HG03135 (cell line): ENCODE results near the gene POU4F1.
A peak's percentile ranks its signal among the peaks of the same experiment; 100 is the strongest.
"Not testable (repeated sequence)": the region's sequence is repeated elsewhere in the genome, so short reads cannot be mapped to it uniquely, and the experiment has no call there.

Experiments used
- ATAC-seq: cut with Tn5 transposase; IDR thresholded peaks from one replicate; pipeline ENCODE4 v1.9.1; 2021; ENCODE audit warnings: mild to moderate bottlenecking, moderate library complexity; ENCODE audit not compliant: unreplicated experiment

Gene POU4F1

GRCh38 chr13:78603240-78603957 is at the start of gene POU4F1:
TSS of gene POU4F1 (minus strand) at chr13:78603552. CDS start at chr13:78603326, 226 bp downstream.
- ATAC-seq = peak; percentile 76

DNA sequence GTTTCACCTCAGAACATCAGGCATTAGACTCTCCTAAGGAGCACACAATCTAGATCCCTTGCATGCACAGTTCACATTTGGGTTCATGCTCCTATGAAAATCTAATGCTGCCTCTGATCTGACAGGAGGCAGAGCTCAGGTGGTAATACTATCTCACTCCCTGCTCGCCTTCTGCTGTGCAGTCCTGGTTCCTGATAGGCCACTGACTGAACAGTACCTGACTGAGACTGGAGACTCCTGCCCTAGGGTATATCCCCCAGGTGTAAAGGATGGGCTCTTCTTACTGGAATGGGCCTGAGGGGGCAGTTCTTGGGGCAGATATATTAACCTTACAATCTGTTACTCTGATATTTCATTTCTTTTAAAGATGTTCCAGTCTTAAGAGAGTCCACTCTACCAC is 49.3 kb upstream of the POU4F1 start:
- no peak for ATAC-seq

DNA sequence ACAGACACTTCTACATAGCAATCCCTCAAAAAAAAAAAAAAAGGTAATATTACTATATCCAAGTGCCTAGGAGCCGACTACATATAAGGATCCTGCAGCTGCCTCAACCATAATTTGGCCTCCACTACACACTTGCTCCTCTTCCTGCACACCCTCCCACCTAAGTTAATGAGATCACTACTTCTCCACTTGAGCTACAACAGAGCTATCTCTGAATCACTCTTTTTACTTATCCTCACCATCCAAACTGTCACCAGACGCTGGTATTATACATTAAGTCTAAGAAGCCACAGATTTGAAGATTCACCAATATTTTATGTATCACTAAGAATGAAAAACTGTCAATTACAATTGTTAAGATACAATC is 47.3 kb upstream of the POU4F1 start:
- no peak for ATAC-seq

- no peak for ATAC-seq
Measured at GRCh38 chr13:78649997-78650716, 46.8 kb upstream of the POU4F1 start.

GRCh38 chr13:78647109-78647678 is 43.8 kb upstream of the POU4F1 start:
- not testable (repeated sequence) for ATAC-seq

GRCh38 chr13:78638216-78638615 is 34.9 kb upstream of the POU4F1 start:
- ATAC-seq = no peak

GRCh38 chr13:78636495-78636894 is 33.1 kb upstream of the POU4F1 start:
- ATAC-seq = no peak

DNA sequence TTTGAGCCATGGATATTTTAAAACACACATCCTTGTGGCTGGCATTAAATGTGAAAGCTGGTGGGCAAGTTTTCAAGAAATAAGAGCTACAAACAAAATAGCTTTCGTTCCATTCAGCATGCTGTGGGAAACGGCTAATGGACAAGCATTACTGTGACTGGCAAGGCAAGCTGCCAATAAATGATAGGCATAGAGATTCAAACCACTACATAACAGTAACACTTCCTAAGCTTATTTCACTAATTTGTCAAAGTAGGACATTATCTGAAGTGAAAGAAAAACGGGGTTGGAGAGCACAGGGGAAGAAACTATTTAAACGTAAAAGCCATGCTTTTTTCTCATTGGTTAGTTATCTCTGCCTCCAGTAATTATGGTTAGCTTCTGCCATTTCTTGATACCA is 29.6 kb upstream of the POU4F1 start:
- ATAC-seq = no peak

- no peak for ATAC-seq
Measured at GRCh38 chr13:78631077-78631476, 27.7 kb upstream of the POU4F1 start.

- ATAC-seq = no peak
Measured at GRCh38 chr13:78630511-78630910, 27.2 kb upstream of the POU4F1 start.

GRCh38 chr13:78625384-78625783 is 22.0 kb upstream of the POU4F1 start:
- ATAC-seq = no peak

- no peak for ATAC-seq
Measured at GRCh38 chr13:78623132-78623531, 19.8 kb upstream of the POU4F1 start.

DNA sequence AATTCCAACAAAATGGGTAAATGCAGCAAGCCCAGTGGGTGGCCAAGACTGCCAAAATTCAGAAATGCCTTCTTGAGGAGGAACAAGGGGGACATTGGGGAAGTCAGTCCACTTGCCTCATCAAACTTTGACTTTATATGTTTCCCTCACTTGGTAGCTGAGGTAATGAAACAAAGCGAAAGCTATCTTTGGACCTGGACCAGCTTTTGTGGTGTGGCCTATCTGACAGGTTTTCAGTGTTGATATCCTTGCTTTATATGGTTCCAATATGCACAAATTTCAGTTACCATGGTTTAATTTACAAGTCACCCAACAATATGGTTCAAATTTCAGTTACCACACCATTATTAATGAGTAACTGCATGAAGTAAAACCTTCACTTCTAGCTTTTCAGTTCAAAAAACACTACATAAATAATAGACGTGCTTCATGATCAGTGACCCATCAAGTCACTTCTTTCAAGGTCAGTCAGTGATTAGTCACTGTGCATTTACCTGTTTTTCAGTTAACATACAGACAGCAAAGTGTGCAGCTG is 17.7 kb upstream of the POU4F1 start:
- ATAC-seq = no peak

GRCh38 chr13:78618411-78618810 is 15.1 kb upstream of the POU4F1 start:
- ATAC-seq = no peak

- ATAC-seq = no peak
Measured at GRCh38 chr13:78611040-78611439, 7.7 kb upstream of the POU4F1 start.

GRCh38 chr13:78610381-78610883 is 7.1 kb upstream of the POU4F1 start:
- no peak for ATAC-seq

DNA sequence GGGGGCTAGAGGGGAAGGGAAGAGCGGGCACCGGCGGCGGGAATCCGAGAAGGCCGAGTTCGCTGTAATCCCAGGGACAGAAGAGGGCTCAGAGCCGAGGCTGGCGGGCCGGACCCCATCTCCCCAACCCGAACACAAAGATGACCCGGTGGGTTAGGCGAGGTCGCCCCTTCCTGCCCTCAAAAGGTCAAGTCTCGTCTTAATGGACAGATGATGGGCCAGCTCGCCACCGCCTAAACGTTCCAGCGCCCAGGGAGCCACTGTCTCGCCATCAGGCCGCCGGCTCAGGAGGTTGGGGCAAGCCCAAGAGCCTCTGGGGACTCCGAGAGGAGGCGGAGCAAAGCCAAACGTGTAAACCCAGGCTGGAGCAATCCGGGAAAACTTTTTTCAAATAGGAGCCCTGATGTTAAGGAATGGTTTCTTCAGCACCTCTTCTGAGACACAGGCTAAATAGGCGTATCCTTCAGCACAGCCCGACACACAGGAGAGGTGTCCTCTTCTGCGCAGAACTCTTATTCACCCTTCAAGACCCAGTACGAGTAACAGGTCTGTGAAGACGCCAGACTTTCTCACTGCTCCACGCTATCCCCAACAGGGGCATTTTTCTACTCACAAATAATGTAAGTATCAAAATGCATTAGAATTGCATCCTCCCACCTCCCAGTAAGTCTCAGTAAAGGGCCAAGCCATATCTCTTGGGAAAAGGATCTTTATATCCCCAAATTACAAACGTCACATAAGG is 6.3 kb upstream of the POU4F1 start:
- ATAC-seq = no peak

GRCh38 chr13:78608688-78609463 is 5.5 kb upstream of the POU4F1 start:
- ATAC-seq = no peak

- ATAC-seq = no peak
Measured at GRCh38 chr13:78608252-78608687, 4.9 kb upstream of the POU4F1 start.
